ENCODE measurements around the gene PLEKHG2.
A peak's percentile ranks its signal among the peaks of the same experiment; 100 is the strongest.

DNA sequence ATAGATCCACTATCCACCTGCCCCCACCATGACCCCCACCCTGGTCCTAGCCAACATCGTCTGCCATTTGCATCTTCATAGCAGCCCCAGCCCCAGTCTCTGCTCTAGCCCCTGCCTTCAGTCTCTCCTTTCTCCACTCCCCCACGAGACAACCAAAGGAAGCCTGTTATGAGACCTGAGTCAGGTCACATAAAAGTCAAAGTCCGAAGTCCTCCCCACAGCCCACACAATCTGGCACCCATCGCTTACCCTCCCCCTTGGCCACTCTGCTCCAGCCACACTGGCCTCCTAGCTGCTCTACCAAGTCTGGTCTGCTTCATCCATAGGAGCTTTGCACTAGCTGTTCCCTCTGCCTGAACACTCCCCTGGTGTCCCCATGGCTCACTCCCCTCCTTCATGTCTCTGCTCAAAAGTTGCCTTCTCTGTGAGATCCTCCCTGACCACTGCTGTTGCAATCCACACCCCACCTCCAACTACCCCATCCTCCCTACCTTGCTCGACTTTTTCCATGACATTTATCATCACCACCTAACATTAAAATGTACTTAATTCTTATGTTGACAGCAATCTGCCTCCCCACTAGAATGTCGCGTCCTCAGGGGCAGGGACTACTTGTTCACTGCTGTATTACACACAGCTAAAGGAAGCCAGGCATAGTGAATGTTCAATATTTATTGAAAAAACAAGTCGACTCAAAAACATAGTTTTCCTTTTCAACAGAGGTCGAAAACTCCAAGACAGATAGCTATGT lies 1.2 kb upstream of the PLEKHG2 start:
- no peak for TF ChIP-seq HDAC2 (IDR thresholded peaks at IDR 0.05)
- no peak for TF ChIP-seq TAF9B (IDR thresholded peaks at IDR 0.05; ENCODE audit: partially characterized antibody)
- peak; percentile 76 for TF ChIP-seq POLR2AphosphoS5 (IDR thresholded peaks at IDR 0.05; ENCODE audit: control insufficient read depth, insufficient read depth, low read depth, low read length)
- TF ChIP-seq, protein P1, sequence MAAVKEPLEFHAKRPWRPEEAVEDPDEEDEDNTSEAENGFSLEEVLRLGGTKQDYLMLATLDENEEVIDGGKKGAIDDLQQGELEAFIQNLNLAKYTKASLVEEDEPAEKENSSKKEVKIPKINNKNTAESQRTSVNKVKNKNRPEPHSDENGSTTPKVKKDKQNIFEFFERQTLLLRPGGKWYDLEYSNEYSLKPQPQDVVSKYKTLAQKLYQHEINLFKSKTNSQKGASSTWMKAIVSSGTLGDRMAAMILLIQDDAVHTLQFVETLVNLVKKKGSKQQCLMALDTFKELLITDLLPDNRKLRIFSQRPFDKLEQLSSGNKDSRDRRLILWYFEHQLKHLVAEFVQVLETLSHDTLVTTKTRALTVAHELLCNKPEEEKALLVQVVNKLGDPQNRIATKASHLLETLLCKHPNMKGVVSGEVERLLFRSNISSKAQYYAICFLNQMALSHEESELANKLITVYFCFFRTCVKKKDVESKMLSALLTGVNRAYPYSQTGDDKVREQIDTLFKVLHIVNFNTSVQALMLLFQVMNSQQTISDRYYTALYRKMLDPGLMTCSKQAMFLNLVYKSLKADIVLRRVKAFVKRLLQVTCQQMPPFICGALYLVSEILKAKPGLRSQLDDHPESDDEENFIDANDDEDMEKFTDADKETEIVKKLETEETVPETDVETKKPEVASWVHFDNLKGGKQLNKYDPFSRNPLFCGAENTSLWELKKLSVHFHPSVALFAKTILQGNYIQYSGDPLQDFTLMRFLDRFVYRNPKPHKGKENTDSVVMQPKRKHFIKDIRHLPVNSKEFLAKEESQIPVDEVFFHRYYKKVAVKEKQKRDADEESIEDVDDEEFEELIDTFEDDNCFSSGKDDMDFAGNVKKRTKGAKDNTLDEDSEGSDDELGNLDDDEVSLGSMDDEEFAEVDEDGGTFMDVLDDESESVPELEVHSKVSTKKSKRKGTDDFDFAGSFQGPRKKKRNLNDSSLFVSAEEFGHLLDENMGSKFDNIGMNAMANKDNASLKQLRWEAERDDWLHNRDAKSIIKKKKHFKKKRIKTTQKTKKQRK (IDR thresholded peaks at IDR 0.05; ENCODE audit: borderline replicate concordance, low read depth, low read length) = no peak
